HG02571 (cell line): ENCODE measurements around the gene RYR3.

Experiments
- ATAC-seq: cut with Tn5 transposase; IDR thresholded peaks from one replicate; pipeline ENCODE4 v1.9.1; 2021; ENCODE audit warnings: mild to moderate bottlenecking, moderate library complexity; ENCODE audit not compliant: unreplicated experiment

Gene RYR3

DNA sequence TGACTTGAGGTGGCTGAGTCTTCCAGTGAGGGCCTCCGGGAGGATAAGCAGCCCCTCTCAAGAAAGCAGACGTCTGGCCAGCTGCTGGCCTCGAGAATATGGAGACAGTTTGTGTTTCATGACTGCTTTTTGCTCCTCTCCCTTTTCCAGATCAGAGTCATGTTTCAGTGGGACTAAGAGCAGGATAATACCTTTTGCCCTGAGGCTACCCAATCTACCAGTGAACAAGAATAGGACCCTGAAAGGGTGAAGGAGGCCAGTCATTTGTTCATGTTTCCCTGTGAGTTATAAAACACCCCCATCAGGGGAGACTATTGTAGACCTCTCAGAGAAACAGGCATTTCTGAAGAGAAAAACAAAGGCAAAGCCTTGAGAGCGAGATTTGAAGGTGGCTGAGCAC lies 137.4 kb downstream of the RYR3 start:
- ATAC-seq: no peak

DNA sequence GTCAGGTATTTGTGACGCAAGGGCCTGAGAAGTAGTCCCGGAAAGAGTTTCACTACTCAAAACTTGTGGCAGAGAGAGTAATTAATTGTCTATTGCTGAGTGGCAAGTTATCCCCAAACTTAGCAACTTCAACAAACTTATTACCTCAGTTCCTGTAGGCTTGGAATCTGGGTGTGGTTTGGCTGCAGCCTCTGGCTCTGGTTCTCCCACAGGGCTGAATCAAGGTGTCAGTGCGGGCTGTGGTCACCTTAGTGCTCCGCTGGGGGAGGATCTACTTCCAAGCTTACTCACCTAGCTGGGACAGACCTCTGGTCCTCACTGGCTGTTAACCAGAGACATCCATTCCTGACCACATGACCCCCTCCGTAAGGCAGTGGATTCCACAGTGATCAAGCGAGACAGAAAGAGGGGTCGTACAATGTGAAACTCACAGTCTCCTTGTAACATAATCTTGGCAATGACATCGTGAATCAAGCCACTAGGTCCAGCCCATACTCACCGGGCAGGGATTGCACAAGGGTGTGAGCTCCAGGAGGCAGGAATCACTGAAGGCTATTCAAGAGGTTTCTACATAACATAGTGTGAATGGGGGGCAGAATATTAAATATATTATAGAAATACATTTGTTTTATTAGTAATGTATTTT lies 138.3 kb downstream of the RYR3 start:
- ATAC-seq: no peak

DNA sequence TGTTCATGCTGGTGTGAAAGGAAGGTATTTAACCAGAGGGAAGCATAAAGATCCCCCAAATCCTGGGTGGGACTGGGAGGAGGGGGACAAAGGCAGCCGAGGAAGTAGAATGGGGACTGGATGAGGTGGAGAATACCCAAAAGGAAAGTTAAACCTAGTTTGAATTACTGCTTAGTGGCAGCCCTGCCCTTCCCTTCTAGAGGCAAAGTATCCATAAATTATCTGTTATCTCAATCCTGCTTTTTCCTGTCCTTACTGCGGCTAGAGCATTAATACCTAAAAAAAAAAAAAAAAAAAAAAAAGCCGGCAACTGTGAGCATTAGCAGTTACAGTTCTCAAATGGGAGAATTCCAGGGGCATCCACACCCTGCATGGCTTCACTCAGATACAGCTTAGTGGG lies 139.0 kb downstream of the RYR3 start:
- no peak for ATAC-seq

DNA sequence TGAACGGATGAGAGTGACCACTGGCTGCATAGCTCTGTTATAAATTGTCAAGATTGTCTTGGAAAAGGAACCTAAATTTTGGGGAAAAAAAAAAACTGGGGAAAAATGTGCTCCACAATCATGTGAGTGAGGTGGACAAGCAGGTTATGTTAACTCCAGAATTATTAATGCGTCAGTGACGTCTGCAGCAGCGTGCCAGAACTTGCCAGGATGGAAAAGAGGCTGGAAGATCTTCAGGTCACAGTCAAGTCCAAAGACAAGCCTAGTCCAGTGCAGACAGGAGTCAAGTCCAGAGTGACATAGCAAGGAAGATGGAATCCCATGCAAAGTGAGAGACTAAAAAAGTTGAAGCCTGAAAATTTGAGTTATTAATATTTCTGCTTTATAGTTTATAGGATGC lies 140.6 kb downstream of the RYR3 start:
- no peak for ATAC-seq

DNA sequence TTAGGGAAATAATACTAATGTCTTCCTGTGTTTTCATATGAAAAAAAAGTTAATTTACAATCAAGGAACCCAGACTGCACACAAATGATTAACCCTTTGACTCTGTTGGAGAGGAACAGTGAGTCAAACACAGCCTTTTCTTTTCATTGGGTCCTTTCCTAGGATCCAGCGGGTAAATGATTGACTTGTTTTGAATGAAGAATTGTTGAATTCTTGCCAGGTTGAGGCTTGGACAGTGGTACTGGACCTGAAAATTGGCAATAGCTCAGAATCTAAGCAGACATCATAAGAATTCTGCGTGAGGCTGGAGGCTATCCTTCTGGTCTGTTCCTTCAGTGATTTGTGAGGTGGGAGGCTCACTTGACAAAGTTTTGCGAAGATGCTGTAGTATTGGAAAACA lies 143.0 kb downstream of the RYR3 start:
- ATAC-seq: no peak

DNA sequence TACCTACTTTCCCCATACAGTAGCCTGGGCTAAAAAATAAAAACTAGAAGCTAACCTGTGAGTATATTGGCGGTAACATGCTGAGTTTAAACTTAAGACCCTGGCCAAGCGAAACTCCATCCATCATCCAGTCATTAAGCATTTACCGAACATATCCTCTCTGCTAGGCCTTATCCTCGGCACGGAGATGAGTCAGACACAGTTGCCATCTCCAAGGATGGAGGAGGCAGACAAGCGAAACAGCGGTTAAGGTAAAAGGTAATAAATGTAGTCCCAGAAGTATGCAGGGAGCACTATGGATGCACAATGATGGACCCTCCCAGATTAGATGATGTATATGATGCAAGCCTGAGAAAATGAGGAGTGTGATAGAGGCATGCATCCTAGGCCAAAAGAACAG lies 143.6 kb downstream of the RYR3 start:
- no peak for ATAC-seq

DNA sequence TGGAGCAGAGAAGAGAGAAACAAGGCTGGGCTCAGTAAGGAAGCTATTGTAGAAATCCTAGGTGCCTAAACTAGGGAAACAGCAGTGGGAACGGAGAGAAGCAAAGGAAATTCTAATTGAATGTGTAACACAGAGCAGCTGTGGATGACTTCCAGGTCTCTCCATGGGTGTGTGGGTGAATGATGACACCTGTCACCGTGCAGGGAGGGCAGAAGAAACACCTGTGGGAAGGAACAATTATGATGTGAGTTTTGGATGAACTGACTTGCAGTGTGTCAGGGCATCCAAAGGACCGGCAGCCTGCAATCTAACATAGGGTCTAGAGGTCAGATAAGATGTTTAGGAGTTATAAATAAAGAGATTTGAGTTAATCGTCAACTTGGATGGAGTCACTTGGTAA lies 144.2 kb downstream of the RYR3 start:
- ATAC-seq: no peak

DNA sequence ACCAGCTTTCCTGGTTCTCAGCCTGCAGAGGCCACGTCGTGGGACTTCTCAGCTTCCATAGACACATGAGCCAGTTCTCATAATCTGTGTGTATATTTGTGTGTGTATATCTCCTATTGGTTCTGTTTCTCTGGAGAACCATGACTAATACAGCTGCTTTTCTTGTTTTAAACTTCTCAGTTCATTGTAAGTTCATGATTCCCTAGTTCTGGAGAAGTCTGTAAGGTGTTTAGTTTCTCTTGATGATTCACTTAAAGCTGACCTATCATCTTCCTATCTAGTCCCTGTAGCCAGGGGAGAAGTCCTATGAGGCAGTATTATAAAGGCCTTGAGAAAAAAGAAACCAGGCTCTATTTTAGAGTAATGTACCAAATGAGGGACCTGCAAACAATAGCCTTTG lies 147.7 kb downstream of the RYR3 start:
- ATAC-seq: no peak

DNA sequence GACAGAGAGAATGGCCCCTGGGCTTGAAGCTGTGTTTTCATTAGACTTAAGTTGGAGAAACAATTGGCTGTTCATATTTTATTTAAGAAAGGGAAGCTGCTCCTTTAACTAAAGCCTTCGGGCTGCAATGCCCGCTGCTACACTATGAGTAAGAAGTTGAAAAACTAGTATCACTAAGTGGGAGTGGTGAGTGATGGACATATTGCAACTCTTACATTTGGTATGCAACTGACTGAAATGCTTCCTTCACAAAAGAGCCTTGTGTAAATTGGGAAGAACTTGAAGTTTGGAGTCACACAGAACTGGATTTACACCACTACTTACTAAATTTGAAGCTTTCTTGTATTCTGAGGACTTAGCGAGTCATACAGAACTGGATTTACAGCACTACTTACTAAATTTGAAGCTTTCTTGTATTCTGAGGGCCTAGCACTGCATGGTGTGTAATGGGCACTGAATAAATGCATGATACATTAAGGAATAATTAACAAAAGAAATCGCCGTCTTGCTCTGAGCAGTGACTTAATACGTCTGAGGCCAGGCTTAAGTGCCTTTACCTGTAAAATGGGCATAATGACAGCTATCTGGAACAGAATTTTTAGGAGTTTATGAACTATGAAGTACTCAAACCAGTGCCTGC lies 149.5 kb downstream of the RYR3 start:
- ATAC-seq: no peak

DNA sequence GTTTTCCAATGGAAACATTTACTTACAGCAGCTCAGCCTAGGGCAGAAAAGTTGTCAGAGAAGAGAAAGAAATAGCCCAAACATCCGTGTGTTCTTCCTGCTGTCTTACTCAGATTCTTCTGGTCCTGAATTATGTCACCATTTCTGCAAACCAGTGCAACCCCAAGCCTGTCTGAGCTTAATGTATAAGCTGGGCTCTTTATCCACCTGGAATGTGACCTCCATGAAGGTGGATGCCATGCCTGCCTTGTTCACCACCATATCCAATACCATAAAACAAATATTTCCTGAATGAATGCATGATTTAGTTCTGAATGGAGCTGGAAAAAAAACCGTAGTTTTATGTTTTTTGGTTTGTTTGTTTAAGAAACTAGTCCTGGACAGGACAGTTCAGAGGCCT lies 150.9 kb downstream of the RYR3 start:
- no peak for ATAC-seq

DNA sequence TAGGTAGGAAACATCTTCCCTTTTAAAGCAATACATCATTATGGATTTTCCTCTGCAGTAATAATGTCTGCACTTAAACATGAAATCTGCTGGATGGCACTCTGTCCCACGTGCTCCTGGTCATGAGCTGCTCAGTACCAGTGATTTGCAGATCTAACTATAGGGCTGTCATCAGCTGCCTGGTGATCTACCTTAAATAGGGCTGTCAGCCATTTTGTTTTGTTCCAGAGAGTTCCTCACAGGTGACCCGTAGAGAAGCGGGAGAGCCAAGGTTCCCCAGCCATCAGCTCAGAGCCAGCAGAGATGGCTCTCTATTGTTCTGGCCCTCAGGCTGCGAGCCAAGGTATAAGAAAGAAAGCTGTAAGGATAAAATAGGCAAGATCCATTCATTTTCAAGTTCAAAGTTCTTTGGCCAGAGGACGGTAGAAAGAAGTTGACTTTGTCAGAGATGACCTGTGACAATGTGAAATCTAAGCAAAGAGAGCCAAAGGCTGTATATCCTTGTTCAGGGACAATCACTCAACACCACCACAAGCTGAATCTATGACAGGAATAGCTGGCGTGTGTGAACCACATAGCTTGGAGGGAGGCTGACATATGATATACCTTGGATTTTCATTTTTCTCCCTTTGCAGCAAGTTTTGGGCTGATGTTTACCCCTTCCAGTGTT lies 156.5 kb downstream of the RYR3 start:
- ATAC-seq: no peak

DNA sequence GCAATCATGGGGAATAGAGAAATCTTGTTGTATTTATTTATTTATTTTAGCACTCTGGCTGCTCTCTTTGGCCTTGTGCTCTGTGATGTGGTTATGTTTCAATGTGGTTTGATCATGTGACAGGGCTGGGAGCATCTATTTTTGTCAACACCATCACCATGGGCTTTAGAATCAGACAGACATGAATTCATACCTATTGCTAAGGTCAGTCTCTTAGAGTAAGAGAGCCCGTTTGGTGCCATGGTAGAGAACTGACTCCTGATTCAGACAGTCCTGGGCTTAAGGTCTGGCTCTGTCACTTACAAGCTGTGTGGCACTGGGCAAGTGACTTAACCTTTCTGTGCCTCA lies 157.0 kb downstream of the RYR3 start:
- no peak for ATAC-seq

DNA sequence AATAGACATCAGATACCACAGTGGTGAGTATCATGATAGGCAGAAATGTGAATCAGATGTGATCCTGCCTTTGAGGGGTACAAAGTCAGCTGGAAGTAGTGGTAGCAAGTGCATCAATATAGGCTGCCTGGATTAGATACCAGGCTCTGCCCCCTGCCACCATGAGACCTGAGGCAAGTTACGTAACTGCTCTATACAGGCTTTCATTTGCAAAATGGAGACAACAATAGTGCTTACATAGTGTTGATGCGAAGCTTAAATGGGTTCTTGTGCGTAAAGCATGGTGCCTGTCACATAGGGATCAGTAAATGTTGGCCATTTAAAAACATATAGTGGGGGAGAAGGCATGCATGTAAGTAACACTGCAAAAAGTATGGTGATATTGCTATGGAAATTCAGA lies 158.0 kb downstream of the RYR3 start:
- no peak for ATAC-seq

DNA sequence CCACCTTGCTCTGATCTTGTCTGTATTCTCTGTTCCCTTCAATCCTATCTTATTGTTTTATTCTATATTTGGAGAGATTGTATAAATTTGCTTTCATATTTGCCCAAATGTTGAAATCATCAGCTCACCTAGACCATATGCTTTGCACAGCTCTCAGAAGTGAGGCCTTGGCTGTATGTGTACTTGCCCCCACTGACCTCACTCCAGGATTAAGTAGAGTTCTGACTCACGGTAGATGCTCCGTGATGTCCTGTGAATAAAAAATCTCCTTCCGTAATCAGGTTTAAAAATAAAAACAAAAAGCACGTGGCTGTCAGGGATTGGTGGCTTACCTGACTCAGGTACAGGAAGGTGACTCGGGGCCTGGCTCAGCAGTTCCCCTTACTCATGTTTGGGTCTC lies 162.2 kb downstream of the RYR3 start:
- no peak for ATAC-seq

DNA sequence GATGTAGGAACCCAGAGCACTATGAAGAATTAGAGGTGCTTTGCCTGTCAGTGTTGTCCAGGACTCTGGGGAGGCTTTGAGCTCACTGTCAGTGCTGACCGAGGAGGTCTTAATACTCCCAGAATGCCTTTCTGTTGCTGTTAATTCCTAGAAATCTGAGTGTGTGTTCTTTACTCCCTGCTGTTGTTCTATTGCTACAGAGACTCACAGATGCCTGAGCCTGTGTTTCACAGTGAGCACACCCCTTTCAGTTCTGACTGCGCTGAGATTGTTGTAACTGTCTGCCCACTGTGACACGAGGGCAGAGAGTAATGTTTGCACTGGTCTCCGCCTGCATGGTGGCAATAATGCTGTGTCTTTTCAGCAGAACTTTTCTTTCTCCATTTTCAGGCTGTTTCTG lies 162.9 kb downstream of the RYR3 start:
- no peak for ATAC-seq

DNA sequence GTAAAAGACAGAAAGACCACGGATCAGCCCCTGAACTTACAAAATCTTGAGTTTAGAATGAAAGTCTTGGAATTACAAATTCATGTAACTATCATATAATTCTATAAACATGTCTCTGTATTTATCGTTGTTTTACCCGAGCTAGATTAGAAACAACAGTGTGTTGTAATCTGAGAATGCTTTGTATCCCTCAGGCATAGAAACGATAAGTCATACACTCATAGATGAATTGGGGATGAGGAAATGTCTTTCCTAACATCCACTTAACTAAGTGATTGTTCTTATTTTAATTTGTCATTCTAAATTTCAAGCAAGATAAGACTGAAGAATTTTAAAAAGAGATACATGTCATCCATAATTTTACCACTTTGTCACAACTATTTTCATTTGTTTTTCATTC lies 165.3 kb downstream of the RYR3 start:
- ATAC-seq: no peak

DNA sequence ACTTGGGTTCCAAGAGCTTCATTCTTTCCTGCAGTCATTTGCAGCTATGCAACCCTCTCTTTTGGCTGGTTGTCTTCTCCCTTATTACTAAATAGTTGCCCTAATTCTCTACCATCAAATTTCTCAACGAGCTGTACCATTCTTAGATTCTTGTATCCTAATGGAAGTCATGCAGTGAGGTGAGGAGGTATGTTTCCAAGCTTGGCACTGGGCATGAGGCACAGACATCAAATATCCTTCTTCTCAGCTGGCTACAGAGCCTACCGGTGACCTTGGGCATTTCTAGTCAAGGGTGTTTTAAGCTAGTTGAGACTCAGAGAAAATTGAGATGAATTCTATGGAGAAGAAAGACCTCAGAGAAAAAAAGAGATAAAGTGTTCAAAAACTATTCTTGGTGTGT lies 166.1 kb downstream of the RYR3 start:
- ATAC-seq: no peak

DNA sequence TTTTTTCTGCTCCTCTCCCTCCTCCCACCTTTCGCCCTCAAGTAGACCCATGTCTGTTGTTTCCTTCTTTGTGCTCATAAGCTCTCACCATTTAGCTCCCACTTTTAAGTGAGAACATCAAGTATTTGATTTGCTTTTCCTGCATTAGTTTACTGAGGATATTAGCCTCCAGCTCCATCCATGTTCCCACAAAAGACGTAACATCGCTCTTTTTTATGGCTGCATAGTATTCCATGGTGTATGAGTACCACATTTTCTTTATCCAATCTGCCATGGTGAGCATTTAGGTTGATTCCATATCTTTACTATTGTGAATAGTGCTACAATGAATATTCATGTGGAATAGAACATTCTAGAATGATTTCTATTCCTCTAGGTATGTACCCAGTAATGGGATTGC lies 178.6 kb downstream of the RYR3 start:
- no peak for ATAC-seq

DNA sequence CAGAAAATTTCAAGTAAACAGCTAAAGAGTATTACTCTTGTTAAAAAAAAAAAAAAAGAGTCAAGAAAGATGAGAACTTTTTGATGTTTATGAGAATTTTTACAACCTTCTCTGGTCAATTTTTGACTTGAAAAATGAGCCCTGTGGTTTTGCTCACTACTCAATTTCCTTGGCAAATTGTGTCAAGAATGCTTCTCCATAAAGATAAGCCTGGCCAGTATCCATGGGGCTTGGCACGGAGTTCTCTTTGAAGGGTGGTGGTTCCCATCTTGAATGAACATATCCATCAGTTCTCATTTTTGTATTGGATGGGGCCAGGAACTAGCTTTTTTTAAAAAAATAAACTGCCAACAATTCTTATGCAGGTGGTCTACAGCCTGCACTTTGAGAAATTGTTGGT lies 179.9 kb downstream of the RYR3 start:
- ATAC-seq: no peak

DNA sequence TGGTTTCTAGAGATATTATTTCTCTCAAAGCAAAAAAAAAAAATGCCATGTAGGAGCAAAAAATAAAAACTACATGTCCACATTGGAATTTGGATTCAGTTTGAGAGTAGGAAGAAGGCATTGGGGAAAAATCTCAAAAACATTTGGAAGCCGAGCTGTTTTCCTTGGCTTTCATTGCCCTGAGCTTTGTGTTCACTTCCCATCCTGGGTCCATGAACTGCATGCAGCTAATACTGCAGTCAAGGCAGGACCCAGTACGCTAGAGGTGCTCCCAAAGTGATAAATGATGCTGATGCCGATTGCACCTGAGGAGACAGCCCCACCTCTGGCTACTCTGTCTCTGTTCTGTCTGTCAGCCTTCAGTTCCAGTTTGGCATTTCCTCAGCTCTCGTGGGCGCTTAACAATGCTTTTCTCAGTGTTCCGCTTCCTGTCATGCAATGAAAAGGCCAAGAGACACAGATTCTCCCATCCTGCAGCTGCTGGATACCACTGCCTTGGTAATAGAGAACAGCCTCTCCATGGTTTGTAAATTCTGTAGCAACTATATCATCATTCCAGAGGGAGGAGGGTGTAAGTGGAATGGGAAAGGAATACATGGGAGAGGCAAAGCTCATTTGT lies 181.8 kb downstream of the RYR3 start:
- ATAC-seq: no peak

DNA sequence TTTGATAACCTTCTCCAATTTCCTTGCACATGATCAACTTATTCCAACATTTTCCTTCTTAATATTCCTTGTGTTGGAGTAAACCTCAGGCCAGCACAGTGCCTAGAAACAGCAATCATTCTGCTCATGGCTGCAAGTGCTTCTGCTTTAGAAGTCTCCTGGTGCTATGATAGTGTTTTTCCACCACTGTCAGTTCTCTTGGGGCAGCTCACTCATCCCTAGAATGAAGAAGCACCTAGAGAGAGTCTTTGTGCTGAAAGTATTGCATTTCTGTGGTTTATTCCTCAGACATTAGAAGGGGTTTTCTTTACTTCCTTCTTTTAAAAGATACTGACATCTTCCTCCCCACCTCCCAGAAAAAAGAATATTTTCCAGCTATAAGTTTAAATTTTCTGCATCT lies 183.5 kb downstream of the RYR3 start:
- no peak for ATAC-seq
